Iris pigment epithelial cell (primary cell): ENCODE data around the gene LCT.
A peak's percentile ranks its signal among the peaks of the same experiment; 100 is the strongest.

Source experiments
- DNase-seq: peaks from one replicate; pipeline ENCODE4 v3.0.0-alpha.2; 2011; ENCODE audit warnings: low read depth

LCT gene

DNA sequence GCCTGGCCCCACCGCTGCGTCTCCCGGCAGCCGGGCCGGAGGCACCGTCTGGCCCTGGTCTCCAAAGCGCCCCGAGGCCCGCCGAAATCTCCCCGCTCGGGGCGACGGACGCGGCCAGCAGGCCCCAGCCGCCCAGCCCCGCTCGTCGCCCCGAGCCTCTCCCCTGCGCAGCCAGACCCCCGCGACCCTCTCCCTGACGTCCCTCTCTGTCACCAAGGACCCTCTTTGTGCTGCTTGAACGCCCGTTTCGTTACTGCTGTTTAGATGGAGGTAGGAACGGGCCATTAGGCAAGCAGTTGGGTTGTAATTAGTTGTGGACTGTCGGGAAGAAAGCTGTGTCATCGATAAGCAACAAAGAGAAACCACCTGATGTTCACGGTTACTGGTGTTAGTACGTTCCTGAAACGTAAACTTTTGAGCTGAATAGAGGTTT is 94.6 kb downstream of the LCT start:
- peak; percentile 71 for DNase-seq

DNA sequence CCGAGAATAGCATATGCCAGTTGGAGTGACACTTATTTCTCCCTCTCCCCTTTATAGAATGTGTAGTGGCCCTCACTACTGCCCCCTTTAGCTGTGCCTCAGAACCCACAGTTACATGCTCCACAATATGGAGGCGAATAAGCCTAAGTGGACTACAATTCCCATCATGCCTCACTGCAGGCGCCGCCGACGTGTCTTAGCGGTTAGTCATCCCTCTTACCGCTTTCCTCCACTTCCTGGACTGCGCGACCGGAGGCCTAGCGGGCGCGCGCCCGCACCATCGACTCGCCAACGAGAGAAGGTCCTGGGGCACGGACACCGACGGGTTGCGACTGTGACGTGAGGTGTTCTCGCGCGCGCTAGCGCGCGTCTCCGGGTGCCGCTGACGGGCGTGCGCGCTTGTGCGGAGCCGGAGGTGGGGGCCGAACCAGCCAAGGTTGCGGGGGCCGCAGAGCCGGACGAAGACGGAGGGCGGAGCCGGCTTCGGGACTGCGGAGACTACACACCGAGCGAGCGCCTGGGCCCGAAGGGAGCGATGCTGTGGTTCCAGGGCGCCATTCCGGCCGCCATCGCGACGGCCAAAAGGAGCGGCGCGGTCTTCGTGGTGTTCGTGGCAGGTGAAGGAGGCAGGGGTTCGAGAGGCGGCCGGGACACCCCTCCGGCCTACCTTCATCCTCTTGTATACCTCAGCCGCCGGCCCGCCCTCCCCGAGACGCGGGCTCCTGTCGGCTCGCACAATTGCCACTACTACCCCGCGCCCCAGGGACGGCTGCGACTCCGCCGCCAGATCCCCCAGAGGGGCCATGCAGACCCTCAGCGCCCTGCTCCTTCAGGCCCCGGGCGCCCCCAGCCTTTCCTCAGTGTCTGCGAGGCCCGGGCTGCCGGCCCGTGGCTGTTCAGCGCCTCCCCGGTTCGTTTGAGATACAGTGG is 95.3 kb downstream of the LCT start, which contains the start of gene UBXN4:
Gene UBXN4, plus strand, starts transcription at position 461 of the 930 bp plus-strand sequence. Its CDS starts 75 bp downstream, at position 536.
- peak; percentile 100 for DNase-seq

GRCh38 chr2:135741043-135741394 is 96.0 kb downstream of the LCT start:
- DNase-seq, result no peak

- no peak for DNase-seq
These were observed 96.8 kb downstream of the LCT start for GRCh38 chr2:135740206-135740605.
